ENCODE data around the gene TJP3. TPM values are rescaled to one million over a fixed set of nuclear protein-coding genes. Genes with fewer than 3 reads are reported as not detected.
"Not testable (repeated sequence)": the region's sequence is repeated elsewhere in the genome, so short reads cannot be mapped to it uniquely, and the experiment has no call there.

Gene TJP3
- total and polyA plus RNA-seq, 2 experiments from 2014 or later = 23.7 to 49.2 TPM

DNA sequence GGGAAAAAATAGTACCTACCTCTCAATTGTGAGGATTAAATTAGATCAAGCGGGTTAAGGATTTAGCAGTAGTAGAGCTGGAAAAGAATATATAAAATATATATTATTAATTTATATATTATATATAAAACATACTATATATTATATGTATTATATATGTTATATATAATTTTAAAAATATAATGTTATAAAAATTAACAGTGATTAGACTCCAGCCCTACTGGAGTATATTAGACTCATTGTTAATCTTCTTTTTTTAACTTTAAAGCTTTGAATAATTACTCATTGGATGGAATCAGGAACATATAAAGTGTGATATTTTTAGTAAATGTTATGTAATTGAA, 53.9 kb downstream of the TJP3 start:
- WGBS (ENCODE audit: low lambda C conversion rate, missing lambda C conversion rate) = 75% methylated on average over 1 of the region's 1 CpG
- Histone ChIP-seq H3K4me3 (no peak overlapping the region), H3K9me3 (ENCODE audit: low read depth) (no peaks in the 10 kb centered on the region), H3K27me3 (no peaks in the 10 kb centered on the region), H4K20me1 (ENCODE audit: insufficient read depth, poor library complexity, severe bottlenecking) (no peaks in the 10 kb centered on the region), H3K4me1 (ENCODE audit: insufficient read depth) (peaks cover 3% of the 10 kb centered on the region), H3K27ac (peak overlapping the region; percentile 96), H3K9me2 (replicated peaks; ENCODE audit: insufficient read depth) (no peaks in the 10 kb centered on the region), H2AFZ (no peak overlapping the region), H3K4me2 (peak overlapping the region; percentile 63), H3K36me3 (replicated peaks; ENCODE audit: insufficient read depth, low read depth) (no peaks in the 10 kb centered on the region), H3K79me2 (peaks cover 27% of the 10 kb centered on the region)
- no peak for DNase-seq (ENCODE audit: low spot score)
- TF ChIP-seq EZH2 (IDR thresholded peaks at IDR 0.05; ENCODE audit: borderline replicate concordance) (no peak), EZH2phosphoT487 (IDR thresholded peaks at IDR 0.05; ENCODE audit: low read depth, severe bottlenecking, unreplicated experiment) (no peak)
- TF ChIP-seq, protein P1, sequence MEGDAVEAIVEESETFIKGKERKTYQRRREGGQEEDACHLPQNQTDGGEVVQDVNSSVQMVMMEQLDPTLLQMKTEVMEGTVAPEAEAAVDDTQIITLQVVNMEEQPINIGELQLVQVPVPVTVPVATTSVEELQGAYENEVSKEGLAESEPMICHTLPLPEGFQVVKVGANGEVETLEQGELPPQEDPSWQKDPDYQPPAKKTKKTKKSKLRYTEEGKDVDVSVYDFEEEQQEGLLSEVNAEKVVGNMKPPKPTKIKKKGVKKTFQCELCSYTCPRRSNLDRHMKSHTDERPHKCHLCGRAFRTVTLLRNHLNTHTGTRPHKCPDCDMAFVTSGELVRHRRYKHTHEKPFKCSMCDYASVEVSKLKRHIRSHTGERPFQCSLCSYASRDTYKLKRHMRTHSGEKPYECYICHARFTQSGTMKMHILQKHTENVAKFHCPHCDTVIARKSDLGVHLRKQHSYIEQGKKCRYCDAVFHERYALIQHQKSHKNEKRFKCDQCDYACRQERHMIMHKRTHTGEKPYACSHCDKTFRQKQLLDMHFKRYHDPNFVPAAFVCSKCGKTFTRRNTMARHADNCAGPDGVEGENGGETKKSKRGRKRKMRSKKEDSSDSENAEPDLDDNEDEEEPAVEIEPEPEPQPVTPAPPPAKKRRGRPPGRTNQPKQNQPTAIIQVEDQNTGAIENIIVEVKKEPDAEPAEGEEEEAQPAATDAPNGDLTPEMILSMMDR (IDR thresholded peaks at IDR 0.05; ENCODE audit: poor library complexity) = no peak

DNA sequence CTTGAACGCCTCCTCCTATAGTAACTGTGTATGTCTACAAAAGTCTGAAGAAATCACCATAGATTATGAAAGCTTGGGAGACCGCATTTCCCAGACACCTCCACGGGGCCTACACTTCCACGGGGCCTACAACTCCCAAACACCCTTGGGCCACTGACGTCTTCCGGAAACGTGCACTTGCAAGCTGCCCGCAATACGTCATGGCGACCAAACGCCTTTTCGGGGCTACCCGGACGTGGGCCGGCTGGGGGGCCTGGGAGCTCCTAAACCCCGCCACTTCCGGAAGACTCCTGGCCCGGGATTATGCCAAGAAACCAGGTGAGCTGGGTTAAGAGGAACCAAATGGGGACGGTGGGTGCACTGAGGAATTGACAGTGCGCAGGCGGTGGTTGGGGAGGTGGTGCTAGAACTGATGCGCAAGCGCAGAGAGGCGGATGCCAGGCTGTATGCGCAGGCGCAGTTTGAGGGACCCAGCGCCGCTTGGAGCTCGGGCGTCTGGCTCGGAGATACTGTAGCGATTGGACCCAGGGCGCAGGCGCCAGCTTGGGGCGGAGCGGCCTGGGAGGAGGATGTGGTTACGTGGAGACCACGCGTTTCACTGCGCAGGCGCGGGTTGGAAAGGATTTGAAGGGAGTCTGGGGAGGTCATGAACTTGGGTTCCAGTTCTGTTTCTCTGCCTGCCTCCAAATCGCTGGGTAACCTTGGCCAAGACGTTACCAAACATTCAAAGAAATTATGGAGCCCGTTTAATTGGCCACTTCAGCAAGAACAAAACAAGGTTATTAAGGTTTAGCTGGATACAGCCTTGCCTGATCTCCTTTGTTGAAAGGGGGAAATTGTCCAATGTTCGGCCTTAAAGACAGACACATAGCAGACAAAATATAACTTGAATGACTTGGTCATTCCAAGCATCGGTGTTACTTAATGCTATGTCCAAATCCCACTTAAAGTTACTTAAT, 54.6 kb downstream of the TJP3 start, which contains the start of gene MRPL54:
TSS of gene MRPL54 (plus strand) at position 182 of the 959 bp plus-strand sequence. CDS start at position 201, 19 bp downstream.
- H3K9me3 ChIP-seq (ENCODE audit: low read depth) = no peaks in the 10 kb centered on the region
- H3K9me2 ChIP-seq (replicated peaks; ENCODE audit: insufficient read depth) = no peaks in the 10 kb centered on the region
- DNase-seq (ENCODE audit: low spot score) = peak; percentile 100
- TF ChIP-seq, protein P1 (IDR thresholded peaks at IDR 0.05; ENCODE audit: poor library complexity) = no peak
- TF ChIP-seq EZH2phosphoT487 (IDR thresholded peaks at IDR 0.05; ENCODE audit: low read depth, severe bottlenecking, unreplicated experiment) (no peak), EZH2 (IDR thresholded peaks at IDR 0.05; ENCODE audit: borderline replicate concordance) (no peak)
- peak within 1 kb of the TSS; percentile 96 for H3K27ac ChIP-seq
- 5% methylated on average over 47 of the region's 47 CpGs for WGBS (ENCODE audit: low lambda C conversion rate, missing lambda C conversion rate)
- peaks cover 27% of the 10 kb centered on the region for H3K79me2 ChIP-seq
- peaks cover 3% of the 10 kb centered on the region for H3K4me1 ChIP-seq (ENCODE audit: insufficient read depth)
- H4K20me1 ChIP-seq (ENCODE audit: insufficient read depth, poor library complexity, severe bottlenecking) = no peaks in the 10 kb centered on the region
- no peaks in the 10 kb centered on the region for H3K27me3 ChIP-seq
- H2AFZ ChIP-seq = peak within 1 kb of the TSS; percentile 69
- peak within 1 kb of the TSS; percentile 65 for H3K4me2 ChIP-seq
- H3K4me3 ChIP-seq = peak within 1 kb of the TSS; percentile 97
- H3K36me3 ChIP-seq (replicated peaks; ENCODE audit: insufficient read depth, low read depth) = no peaks in the 10 kb centered on the region

DNA sequence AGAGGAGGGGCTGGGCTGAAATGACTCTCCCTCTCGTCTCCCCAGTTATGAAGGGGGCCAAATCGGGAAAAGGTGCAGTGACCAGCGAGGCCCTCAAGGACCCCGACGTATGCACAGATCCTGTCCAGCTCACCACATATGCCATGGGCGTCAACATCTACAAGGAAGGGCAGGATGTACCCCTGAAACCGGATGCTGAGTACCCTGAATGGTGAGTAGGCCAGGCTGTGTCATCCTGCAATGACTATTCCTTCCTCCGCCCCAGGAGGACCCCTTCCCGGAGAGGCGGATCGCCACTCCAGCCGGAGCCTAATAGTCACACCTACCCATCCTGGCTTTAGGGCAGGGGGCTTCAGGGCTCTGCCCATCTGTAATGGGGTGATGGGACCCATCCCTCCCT, 56.9 kb downstream of the TJP3 start:
- no peaks in the 10 kb centered on the region for H3K9me2 ChIP-seq (replicated peaks; ENCODE audit: insufficient read depth)
- TF ChIP-seq, protein P1 (IDR thresholded peaks at IDR 0.05; ENCODE audit: poor library complexity) = no peak
- no peak for TF ChIP-seq EZH2 (IDR thresholded peaks at IDR 0.05; ENCODE audit: borderline replicate concordance)
- TF ChIP-seq EZH2phosphoT487 (IDR thresholded peaks at IDR 0.05; ENCODE audit: low read depth, severe bottlenecking, unreplicated experiment) = no peak
- peaks cover 22% of the 10 kb centered on the region for H3K79me2 ChIP-seq
- H3K27me3 ChIP-seq = no peaks in the 10 kb centered on the region
- no peaks in the 10 kb centered on the region for H3K36me3 ChIP-seq (replicated peaks; ENCODE audit: insufficient read depth, low read depth)
- H3K9me3 ChIP-seq (ENCODE audit: low read depth) = no peaks in the 10 kb centered on the region
- no peak overlapping the region for H3K4me2 ChIP-seq
- H4K20me1 ChIP-seq (ENCODE audit: insufficient read depth, poor library complexity, severe bottlenecking) = no peaks in the 10 kb centered on the region
- H3K27ac ChIP-seq = no peak overlapping the region
- H3K4me3 ChIP-seq = no peak overlapping the region
- no peak for DNase-seq (ENCODE audit: low spot score)
- H3K4me1 ChIP-seq (ENCODE audit: insufficient read depth) = peaks cover 3% of the 10 kb centered on the region
- WGBS (ENCODE audit: low lambda C conversion rate, missing lambda C conversion rate) = 99% methylated on average over 12 of the region's 12 CpGs
- no peak overlapping the region for H2AFZ ChIP-seq

DNA sequence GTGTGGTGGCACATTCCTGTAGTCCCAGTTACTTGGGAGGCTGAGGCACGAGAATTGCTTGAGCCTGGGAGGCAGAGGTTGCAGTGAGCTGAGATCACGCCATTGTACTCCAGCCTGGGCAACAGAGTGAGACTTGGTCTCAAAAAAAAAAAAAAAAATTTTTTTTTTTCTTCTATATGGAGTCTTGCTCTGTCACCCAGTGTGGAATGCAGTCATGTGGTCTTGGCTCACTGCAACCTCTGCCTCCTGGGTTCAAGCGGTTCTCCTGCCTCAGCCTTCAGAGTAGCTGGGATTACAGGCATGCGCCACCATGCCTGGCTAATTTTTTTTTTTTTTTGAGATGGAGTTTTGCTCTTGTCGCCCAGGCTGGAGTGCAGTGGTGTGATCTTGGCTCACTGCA, 57.6 kb downstream of the TJP3 start:
- not testable (repeated sequence) for H4K20me1 ChIP-seq (ENCODE audit: insufficient read depth, poor library complexity, severe bottlenecking); H3K4me3 ChIP-seq; H3K9me2 ChIP-seq (replicated peaks; ENCODE audit: insufficient read depth); H2AFZ ChIP-seq; DNase-seq (ENCODE audit: low spot score); H3K27ac ChIP-seq; H3K9me3 ChIP-seq (ENCODE audit: low read depth); H3K4me2 ChIP-seq; H3K27me3 ChIP-seq; H3K36me3 ChIP-seq (replicated peaks; ENCODE audit: insufficient read depth, low read depth); H3K4me1 ChIP-seq (ENCODE audit: insufficient read depth)
- WGBS (ENCODE audit: low lambda C conversion rate, missing lambda C conversion rate) = 97% methylated on average over 5 of the region's 5 CpGs
- H3K79me2 ChIP-seq = peaks cover 15% of the 10 kb centered on the region

All from hepatocyte (in vitro differentiated cells).